Measurements from ENCODE around the gene DHRS9. TPM values are rescaled to one million over a fixed set of nuclear protein-coding genes. Genes with fewer than 3 reads are reported as not detected.

The DHRS9 gene
- total and polyA plus RNA-seq, 2 donors (not counting 1 experiment from before 2014, with no cell fraction given): 0.25 to 0.94 TPM

DNA sequence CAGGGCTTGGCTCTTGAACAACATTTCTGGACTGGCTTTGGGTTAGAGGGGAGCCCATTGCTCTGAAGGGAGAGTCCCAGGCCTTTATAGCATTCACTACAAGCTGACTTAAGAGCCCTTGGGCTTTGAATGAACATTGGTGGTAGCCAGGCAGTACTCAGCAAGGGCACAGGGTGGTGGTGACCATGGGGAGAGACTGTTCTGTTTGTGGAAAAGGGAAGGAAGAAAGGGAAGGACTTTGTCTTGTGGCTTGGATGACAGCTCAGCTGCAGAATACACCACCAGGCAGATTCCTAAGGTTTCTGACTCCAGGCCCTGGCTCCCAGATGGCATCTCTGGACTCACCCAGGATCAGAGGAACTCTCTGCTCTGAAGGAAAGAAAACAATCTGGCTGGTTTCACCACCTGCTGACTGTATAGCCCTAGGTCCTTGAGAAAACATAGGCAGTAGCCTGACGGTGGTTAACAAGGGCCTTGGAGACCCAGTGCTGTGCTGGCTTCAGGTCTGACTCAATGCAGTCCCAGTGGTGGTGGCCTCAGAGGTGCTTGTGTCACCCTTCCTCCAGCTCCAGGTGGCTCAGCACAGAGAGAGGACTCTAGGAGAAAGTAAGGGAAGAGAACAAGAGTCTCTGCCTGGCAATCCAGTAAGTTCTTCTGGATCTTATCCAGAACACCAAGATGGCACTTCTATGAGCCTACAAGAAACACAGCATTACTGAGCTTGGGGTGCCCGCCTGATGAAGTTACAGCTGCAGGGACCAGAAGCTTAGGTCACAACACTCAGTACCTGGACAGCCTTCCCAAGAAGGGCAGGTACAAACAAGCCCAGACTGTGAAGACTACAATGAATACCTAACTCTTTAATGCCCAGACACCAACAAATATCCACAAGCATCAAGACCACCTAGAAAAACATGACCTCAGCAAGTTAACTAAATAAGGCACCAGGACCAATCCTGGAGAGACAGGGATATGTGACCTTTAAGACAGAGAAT lies 21.8 kb upstream of the DHRS9 start:
- TF ChIP-seq EZH2 (IDR thresholded peaks at IDR 0.05; ENCODE audit: borderline replicate concordance, insufficient read depth, low read depth, low read length, poor library complexity, severe bottlenecking) (no peak), CTCF (IDR thresholded peaks at IDR 0.05) (no peak)

DNA sequence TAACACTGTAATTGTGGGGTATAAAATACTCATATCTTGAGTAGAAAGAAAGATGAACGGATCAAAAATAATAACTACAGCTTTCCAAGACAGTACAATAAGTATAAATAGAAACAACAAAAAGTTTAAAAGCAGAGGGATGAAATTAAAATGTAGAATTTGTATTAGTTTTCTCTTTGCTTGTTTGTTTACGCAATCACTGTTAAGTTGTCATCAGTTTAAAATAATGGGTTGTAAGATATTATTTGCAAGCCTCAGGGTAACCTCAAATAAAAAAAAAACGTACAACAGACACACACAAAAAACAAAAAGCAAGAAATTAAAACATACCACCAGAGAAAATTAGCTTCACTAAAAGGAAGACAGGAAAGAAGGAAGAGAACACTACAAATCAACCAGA lies 20.2 kb upstream of the DHRS9 start:
- intact Hi-C loops (cut with micrococcal nuclease): no loop called here
- TF ChIP-seq EZH2 (IDR thresholded peaks at IDR 0.05; ENCODE audit: borderline replicate concordance, insufficient read depth, low read depth, low read length, poor library complexity, severe bottlenecking): no peak
- no peak for TF ChIP-seq CTCF (IDR thresholded peaks at IDR 0.05)

More for the DNA sequence above, 21.8 kb upstream of the DHRS9 start:
- DNase-seq (no peak), ATAC-seq (ENCODE audit: low read depth) (no peak)
- CTCF ChIA-PET: no interaction called here
- 100% methylated on average over 2 of the region's 2 CpGs for WGBS (ENCODE audit: insufficient coverage)
- Mint-ChIP-seq H3K27me3 (no peaks in the 10 kb centered on the region), H3K9me3 (ENCODE audit: insufficient read depth) (peaks cover 8% of the 10 kb centered on the region), H3K27ac (no peak overlapping the region), H3K4me3 (no peak overlapping the region), H3K4me1 (no peaks in the 10 kb centered on the region)
- no peaks in the 10 kb centered on the region for H3K27me3 ChIP-seq (replicated peaks in 1 of 4; ENCODE audit: control extremely low read depth in 1 of 4, control insufficient read depth in 3 of 4, insufficient read depth in 4 of 4, low read length in 3 of 4)
- no peaks in the 10 kb centered on the region for H3K79me2 ChIP-seq (ENCODE audit: control insufficient read depth, insufficient read depth, low read length)
- POLR2A ChIA-PET: no interaction called here
- no peaks in the 10 kb centered on the region for H3K36me3 ChIP-seq (replicated peaks in 1 of 2; ENCODE audit: control extremely low read depth in 1 of 2, control insufficient read depth in 1 of 2, extremely low read depth in 1 of 2, insufficient read depth in 2 of 2, low read length in 1 of 2)
- H3K9ac ChIP-seq (ENCODE audit: low read length): no peak overlapping the region
- no peak overlapping the region for H2AFZ ChIP-seq (ENCODE audit: insufficient read depth, low read depth, low read length, poor library complexity, severe bottlenecking)
- intact Hi-C loops (cut with micrococcal nuclease): no loop called here
- no peak overlapping the region for H3K4me2 ChIP-seq (replicated peaks; ENCODE audit: low read depth, low read length, poor library complexity, severe bottlenecking)
- H3K4me1 ChIP-seq (ENCODE audit: control insufficient read depth in 2 of 2, insufficient read depth in 2 of 2, low read length in 2 of 2): no peaks in the 10 kb centered on the region
- H3K27ac ChIP-seq (ENCODE audit: low read length in 2 of 2): no peak overlapping the region
- no peak overlapping the region for H3K4me3 ChIP-seq (ENCODE audit: control extremely low read depth in 1 of 5, extremely low read depth in 1 of 5, insufficient read depth in 1 of 5, low read depth in 2 of 5, low read length in 4 of 5)
- no peaks in the 10 kb centered on the region for H4K20me1 ChIP-seq (ENCODE audit: control insufficient read depth, insufficient read depth, low read length, poor library complexity, severe bottlenecking)
- peaks cover 0 to 8% (median 3%) of the 10 kb centered on the region in 3 donors for H3K9me3 ChIP-seq (ENCODE audit: control extremely low read depth in 1 of 3, control insufficient read depth in 2 of 3, insufficient read depth in 1 of 3, low read length in 2 of 3)

More for the DNA sequence above, 20.2 kb upstream of the DHRS9 start:
- Histone ChIP-seq H3K27ac (ENCODE audit: low read length in 2 of 2) (no peak overlapping the region), H3K4me2 (replicated peaks; ENCODE audit: low read depth, low read length, poor library complexity, severe bottlenecking) (no peak overlapping the region), H4K20me1 (ENCODE audit: control insufficient read depth, insufficient read depth, low read length, poor library complexity, severe bottlenecking) (no peaks in the 10 kb centered on the region), H3K36me3 (replicated peaks in 1 of 2; ENCODE audit: control extremely low read depth in 1 of 2, control insufficient read depth in 1 of 2, extremely low read depth in 1 of 2, insufficient read depth in 2 of 2, low read length in 1 of 2) (no peaks in the 10 kb centered on the region), H2AFZ (ENCODE audit: insufficient read depth, low read depth, low read length, poor library complexity, severe bottlenecking) (no peak overlapping the region), H3K4me3 (ENCODE audit: control extremely low read depth in 1 of 5, extremely low read depth in 1 of 5, insufficient read depth in 1 of 5, low read depth in 2 of 5, low read length in 4 of 5) (no peak overlapping the region), H3K79me2 (ENCODE audit: control insufficient read depth, insufficient read depth, low read length) (no peaks in the 10 kb centered on the region), H3K9ac (ENCODE audit: low read length) (no peak overlapping the region), H3K4me1 (ENCODE audit: control insufficient read depth in 2 of 2, insufficient read depth in 2 of 2, low read length in 2 of 2) (no peaks in the 10 kb centered on the region), H3K9me3 (ENCODE audit: control extremely low read depth in 1 of 3, control insufficient read depth in 2 of 3, insufficient read depth in 1 of 3, low read length in 2 of 3) (peaks cover 0 to 9% (median 2%) of the 10 kb centered on the region in 3 donors), H3K27me3 (replicated peaks in 1 of 4; ENCODE audit: control extremely low read depth in 1 of 4, control insufficient read depth in 3 of 4, insufficient read depth in 4 of 4, low read length in 3 of 4) (no peaks in the 10 kb centered on the region)
- CTCF ChIA-PET: no interaction called here
- DNase-seq: no peak
- no peak overlapping the region for H3K4me3 Mint-ChIP-seq
- no peaks in the 10 kb centered on the region for H3K27me3 Mint-ChIP-seq
- POLR2A ChIA-PET: no interaction called here
- H3K9me3 Mint-ChIP-seq (ENCODE audit: insufficient read depth): peaks cover 3% of the 10 kb centered on the region
- no CpG with 5 or more reads among the region's 3 CpGs for WGBS (ENCODE audit: insufficient coverage)
- no peaks in the 10 kb centered on the region for H3K4me1 Mint-ChIP-seq
- no peak for ATAC-seq (ENCODE audit: low read depth)
- no peak overlapping the region for H3K27ac Mint-ChIP-seq

Measured in B cell (primary cell).